Measurements from ENCODE around the gene SMURF1.

- TF ChIP-seq CTCF (IDR thresholded peaks at IDR 0.05; ENCODE audit: insufficient read depth, low read depth, low read length), result no peak
- TF ChIP-seq EZH2 (IDR thresholded peaks at IDR 0.05; ENCODE audit: insufficient read depth, low read length), result no peak
These were observed 29.9 kb upstream of the SMURF1 start for GRCh38 chr7:99173787-99174186.
